GM21576 (cell line): ENCODE measurements around the gene TTLL13.
"Not testable (repeated sequence)": the region's sequence is repeated elsewhere in the genome, so short reads cannot be mapped to it uniquely, and the experiment has no call there.

ENCODE experiments used
- ATAC-seq: cut with Tn5 transposase; IDR thresholded peaks from one replicate; pipeline ENCODE4 v1.9.1; 2021; ENCODE audit warnings: mild to moderate bottlenecking, moderate library complexity; ENCODE audit not compliant: unreplicated experiment

The TTLL13 gene

DNA sequence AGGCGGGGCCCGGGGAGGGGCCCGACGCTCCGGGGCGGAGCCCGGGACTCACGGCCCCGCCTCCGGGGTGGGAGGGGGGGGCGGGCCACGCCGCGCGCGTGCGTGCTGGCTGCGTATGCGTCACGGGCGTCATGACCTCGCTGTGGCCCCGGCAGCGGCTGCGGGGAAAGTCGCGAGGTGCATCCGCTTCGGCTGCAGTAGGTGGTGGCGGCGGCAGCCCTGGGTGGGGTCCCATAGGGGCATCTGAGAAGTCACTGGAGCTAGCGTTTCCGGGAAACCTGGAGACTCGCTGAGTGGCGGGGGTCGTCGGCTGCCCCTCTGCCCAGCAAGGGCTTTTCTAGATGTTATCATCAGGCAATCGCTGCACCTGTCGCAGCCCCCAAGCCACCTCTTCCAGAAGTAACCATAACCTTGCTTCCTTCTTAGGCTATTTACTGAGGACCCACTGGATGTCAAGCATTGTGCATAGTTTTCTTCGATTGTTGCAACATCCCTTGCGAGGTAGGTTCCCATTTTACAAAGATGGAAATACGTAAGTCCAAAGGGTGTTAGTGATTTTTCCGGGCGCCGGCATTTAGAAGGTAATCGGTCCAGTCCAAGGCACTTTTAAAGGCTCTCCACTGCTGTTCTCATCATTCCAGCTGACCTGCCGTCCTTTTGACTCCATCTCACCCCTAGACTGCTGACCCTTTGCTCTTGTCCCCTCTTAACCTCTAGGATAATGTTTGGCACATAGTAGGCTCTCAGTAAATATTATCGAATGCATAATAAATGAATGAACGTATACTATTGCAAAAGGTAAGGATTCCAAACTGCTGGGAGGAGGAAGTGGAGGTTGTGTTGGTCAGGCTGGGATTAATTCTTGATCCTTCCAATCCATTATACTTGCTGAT is 15.0 kb upstream of the TTLL13 start, which contains the start of gene GDPGP1:
GDPGP1 (plus strand) TSS at position 114 of the 893 bp plus-strand sequence. CDS start 6,700 bp downstream, outside the sequence.
- peak; percentile 63 for ATAC-seq

DNA sequence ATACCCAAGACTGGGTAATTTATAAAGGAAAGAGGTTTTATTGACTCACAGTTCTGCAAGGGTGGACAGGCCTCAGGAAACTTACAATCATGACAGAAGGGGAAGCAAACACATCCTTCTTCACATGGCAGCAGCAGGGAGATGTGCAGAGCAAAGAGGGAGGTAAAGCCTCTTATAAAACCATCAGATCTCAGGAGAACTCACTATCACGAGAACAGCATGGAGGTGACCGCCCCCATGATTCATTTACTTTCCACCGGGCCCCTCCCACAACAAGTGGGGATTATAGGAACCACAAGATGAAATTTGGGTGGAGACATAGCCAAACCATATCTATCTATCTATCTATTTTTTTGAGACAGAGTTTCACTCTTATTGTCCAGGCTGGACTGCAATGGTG is 10.0 kb upstream of the TTLL13 start:
- ATAC-seq, result no peak

DNA sequence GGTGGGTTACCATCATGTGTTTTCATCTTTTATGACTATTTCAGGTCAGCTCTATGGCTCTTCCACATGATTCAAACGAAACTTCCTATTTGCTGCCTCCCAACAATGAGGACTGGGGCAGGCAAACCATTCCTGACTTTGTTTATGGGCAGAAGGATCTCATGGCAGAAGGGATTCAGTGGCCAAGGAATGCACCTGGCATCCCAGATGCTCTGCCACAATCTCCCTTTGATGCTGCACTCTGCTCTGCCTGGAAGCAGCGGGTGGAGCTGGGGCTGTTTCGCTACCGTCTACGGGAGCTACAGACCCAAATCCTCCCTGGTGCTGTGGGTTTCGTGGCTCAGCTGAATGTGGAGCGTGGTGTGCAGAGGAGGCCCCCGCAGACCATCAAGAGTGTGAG is 8.5 kb upstream of the TTLL13 start:
- no peak for ATAC-seq

- ATAC-seq, result no peak
Measured at GRCh38 chr15:90241343-90242192, 7.8 kb upstream of the TTLL13 start.

DNA sequence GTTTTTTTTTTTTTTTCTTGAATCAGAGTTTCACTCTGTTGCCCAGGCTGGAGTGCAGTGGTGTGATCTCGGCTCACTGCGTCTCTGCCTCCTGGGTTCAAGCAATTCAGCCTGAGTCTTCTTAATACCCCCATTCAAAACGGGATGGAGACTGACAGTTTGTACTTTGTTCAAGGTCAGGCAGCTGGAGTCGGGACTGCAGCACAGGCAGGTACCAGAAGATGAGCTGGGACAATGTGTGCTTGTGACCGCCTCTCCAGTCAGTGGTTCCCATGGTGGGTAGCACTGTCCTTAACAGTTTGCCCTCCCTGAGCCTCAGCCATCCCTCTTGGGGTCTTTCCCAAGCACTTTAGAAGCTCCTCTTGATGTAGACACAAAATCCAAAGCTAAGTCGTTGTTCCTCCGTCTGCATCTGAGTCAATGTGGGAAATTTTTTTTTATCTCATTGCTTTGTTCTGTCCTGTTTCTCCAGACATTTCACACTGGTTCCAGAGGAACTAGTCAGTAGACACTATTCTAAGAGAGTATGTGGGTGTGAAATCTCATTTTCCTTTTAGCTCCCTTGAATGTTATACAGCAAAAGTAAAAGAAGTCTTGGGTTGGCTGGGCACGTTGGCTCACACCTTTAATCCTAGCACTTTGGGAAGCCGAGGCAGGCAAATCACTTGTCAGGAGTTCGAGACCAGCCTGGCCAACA is 5.3 kb upstream of the TTLL13 start:
- ATAC-seq, result no peak

DNA sequence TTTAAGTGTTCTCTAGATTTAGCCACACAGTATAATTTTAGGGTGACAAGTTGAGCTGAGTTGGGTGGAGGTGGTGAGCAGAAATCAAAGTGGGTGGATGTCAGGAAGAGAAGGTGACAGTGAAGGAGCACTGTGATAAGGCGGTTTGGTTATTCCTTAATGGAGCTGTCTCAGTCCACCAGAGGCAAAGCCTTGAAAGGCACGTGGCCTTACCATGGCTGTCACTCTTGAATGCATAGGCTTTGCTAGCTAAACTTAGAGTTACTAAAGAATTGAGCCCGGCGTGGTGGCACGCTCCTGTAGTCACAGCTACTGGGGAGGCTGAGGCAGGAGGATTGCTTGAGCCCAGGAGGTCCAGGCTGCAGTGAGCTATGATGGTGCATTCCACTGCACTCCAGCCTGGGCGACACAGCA is 560 bp upstream of the TTLL13 start:
- no peak for ATAC-seq

GRCh38 chr15:90257776-90258175 is 8.4 kb downstream of the TTLL13 start:
- ATAC-seq, result no peak

- no peak for ATAC-seq
Measured at GRCh38 chr15:90259524-90259923, 10.2 kb downstream of the TTLL13 start.

DNA sequence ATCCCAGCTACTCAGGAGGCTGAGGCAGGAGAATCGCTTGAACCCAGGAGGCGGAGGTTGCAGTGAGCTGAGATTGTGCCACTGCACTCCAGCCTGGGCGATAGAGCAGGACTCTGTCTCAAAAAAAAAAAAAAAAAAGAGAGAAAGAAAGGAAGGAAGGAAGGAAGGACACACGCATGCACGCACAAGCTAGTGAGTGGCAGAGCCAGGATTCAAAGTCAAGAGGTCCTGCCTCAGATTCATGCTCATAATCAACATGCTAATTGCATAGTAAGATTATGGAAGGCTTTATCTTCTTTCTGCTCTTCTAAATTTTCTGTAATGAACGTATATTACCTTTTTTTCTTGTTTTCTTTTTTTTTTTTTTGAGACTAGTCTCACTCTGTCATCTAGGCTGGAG is 11.4 kb downstream of the TTLL13 start:
- not testable (repeated sequence) for ATAC-seq

DNA sequence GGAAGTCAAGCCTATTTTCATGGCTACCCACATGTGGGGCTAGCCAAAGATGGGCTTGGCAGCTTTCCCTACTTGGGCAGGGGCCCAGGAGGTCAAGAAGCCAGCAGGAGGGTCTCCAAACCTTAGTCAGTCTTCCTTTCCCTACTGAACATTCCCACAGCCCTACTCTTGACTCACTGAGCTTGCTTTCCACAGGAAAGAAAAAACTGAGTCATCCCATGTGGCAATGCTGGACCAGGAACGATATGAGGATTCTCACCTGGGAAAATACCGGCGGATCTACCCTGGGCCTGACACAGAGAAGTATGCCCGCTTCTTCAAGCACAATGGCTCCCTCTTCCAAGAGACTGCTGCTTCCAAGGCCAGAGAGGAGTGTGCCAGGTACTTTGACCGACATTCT is 12.5 kb downstream of the TTLL13 start:
- no peak for ATAC-seq

GRCh38 chr15:90262426-90262825 is 13.1 kb downstream of the TTLL13 start:
- ATAC-seq, result no peak

DNA sequence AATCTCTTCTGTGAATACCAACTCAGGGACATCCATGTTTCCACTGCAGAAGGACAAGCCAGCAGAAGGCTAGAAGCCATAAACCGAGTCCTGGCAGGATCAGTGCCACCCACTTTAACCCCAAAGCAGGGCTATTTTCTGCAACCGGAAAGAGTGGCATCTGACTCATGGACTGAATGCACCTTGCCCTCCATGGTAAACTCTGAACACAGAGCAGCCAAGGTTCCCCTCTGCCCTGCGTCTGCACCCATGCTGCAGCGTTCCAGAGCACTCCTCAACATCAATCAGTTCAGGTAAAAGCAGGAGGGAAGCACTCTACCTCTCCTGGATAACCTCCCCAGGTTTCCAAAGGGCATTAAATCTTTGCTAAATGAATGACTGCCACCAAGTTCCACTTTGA is 15.3 kb downstream of the TTLL13 start:
- no peak for ATAC-seq

DNA sequence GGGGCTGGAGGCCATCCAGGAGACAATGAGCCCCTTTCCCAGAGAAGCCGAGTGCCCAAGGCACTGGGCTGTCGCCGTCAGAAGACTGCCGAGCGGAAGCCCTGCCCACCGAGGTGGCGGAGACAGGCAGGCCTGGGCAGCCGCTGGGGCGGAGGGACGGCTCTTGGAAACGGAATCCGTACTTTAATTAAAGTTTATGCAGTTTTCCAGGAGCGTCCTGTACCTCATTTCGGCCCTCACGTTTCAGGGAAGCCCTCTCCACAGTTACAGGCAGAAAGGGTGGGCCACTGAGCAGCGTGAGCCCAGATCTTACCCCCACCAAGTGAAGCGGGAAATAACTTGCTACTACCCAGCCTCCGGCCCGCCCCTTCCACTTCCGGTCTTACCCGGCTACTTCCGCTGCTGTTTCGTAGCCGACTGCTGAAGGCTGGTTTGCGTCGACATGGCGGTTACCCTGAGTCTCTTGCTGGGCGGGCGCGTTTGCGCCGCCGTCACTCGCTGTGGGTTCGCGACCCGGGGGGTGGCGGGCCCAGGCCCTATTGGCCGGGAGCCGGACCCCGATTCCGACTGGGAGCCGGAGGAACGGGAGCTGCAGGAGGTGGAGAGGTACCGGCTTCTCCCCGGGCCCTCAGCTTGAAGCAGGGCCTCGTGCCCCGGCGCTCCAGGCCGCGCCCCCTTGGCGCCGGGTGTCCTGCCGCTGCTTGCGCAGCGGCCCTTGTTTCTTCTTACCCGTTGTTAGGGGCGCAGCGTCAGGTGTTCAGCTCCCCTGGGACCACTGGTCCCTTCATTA is 16.1 kb downstream of the TTLL13 start, which contains the start of gene NGRN:
NGRN (plus strand) TSS at position 402 of the 790 bp plus-strand sequence; CDS start at position 443, 41 bp downstream.
- ATAC-seq, result peak; percentile 92

GRCh38 chr15:90266061-90266431 is 16.7 kb downstream of the TTLL13 start:
- ATAC-seq, result no peak

GRCh38 chr15:90266485-90266884 is 17.1 kb downstream of the TTLL13 start:
- no peak for ATAC-seq

DNA sequence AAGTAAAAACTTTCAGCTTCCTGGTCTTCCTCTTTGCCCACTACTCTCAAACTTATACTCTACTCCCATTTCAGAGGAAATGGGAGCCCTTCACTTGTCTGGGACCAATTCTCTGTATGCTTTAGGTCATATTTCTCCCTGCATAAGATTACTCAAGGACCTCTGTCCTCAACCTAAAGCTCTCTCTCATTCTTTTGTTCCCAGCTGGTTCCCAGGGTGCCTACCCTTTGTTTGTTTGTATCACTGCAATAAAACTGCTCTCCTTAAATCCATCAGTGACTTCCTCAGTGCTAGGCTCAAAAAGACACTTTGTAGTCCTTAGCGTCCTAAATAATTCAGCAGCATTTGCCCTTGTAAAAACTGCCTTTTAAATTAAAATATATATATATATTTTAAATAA is 19.1 kb downstream of the TTLL13 start:
- ATAC-seq, result no peak

DNA sequence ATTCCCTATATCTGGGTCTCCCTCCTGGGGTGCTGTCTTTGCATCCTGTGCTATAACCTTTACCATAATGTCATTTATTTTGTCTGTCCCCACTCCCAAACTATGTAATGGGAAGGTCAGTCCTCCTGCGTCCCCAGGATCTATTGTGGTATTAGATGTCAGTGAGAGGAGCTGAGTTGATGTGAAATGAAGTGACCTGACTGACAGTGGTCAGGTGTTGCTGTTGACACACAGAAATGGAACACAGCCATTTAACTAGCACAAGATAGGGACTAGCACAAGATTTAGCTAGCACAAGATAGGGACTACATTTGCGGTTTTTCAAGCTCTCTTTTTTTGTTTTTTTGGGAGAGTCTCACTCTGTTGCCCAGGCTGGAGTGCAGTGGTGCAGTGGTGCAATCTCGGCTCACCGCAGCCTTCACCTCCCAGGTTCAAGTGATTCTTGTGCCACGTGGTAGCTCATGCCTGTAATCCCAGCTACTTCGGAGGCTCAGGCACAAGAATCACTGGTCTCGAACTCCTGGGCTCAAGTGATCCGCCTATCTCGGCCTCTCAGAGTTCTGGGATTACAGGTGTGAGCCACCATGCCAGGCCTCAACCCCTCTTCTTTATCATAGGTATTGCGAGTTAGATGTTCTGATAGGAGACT is 21.3 kb downstream of the TTLL13 start:
- no peak for ATAC-seq

DNA sequence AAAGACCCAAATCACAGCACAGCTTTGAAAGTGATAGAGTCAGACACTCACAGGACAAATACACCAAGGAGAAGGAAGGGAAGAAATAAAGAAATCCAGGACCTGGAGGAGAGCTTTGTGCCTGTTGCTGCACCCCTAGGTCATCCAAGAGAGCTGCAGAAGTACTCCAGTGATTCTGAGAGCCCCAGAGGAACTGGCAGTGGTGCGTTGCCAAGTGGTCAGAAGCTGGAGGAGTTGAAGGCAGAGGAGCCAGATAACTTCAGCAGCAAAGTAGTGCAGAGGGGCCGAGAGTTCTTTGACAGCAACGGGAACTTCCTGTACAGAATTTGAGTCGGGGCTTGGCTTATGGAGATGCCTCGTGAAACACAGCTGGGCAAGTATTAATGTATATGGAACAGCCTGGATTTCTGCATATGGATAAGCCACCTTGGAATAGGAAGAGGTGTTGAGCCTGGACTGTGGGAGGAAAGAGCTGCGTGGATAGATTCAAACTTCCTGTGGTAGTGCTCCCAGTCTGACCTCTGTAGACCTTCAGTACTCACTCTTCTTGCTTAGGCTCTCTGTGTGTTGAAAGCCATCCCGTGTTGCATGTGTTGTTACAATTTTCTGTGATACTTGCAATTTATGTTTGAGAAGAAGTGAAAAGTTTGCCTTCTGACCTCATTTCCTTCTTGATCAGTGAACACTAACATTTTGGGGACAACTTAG is 22.3 kb downstream of the TTLL13 start:
- ATAC-seq, result no peak

DNA sequence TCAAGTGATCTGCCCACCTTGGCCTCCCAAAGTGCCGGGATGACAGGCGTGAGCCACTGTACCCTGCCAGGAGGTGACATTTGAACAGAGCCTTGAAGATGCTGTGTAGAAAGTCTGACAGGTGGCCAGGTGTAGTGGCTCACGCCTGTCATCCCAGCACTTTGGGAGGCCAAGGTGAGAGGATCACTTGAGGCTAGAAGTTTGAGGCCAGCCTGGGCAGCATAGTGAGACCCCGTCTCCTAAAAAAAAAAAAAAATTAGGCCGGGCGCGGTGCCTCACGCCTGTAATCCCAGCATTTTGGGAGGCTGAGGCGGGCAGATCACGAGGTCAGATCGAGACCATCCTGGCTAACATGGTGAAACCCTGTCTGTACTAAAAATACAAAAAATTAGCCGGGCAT is 29.1 kb downstream of the TTLL13 start:
- ATAC-seq, result not testable (repeated sequence)
